CD4-positive, alpha-beta memory T cell (primary cell): ENCODE measurements around the gene SPPL2A. TPM values are rescaled to one million over a fixed set of nuclear protein-coding genes. Genes with fewer than 3 reads are reported as not detected.
"Not testable (repeated sequence)": the region's sequence is repeated elsewhere in the genome, so short reads cannot be mapped to it uniquely, and the experiment has no call there.

Experiments
- CTCF ChIA-PET: fragments of 350-600 bp; sonication (Branson Sonifier 250); formaldehyde crosslinking; loops from one replicate; lab custom pipeline; 2021; ENCODE audit warnings: inconsistent platforms; ENCODE audit not compliant: partially characterized antibody; lab: Charles Lee
- POLR2A ChIA-PET: fragments of 350-600 bp; sonication (Branson Sonifier 250); formaldehyde crosslinking; loops from one replicate; lab custom pipeline; 2021; ENCODE audit not compliant: partially characterized antibody; lab: Charles Lee
- DNase-seq, 5 donors: peaks; one replicate each; pipeline versions ENCODE4 v3.0.0 to v3.0.0-alpha.2; 2020 to 2022; ENCODE audit warnings: mixed read lengths in 1 of 5
- H3K27ac ChIP-seq: one replicate; pipeline ENCODE4 v1.7.0; 2013; ENCODE audit warnings: low read depth, low read length
- H3K27me3 ChIP-seq: 2 replicates; pipeline ENCODE4 v1.7.0; 2013; ENCODE audit warnings: mild to moderate bottlenecking, low read length, moderate library complexity; ENCODE audit not compliant: insufficient read depth
- H3K36me3 ChIP-seq: 2 replicates; pipeline ENCODE4 v1.7.0; 2013; ENCODE audit warnings: mild to moderate bottlenecking, low read length, moderate library complexity; ENCODE audit not compliant: insufficient read depth
- H3K4me1 ChIP-seq: 2 replicates; pipeline ENCODE4 v1.7.0; 2013; ENCODE audit warnings: mild to moderate bottlenecking, low read length, moderate library complexity; ENCODE audit not compliant: insufficient read depth
- H3K4me3 ChIP-seq, 2 donors: one replicate each; pipeline ENCODE4 v1.7.0; 2013; ENCODE audit warnings: low read length in 2 of 2, mild to moderate bottlenecking in 1 of 2
- H3K9me3 ChIP-seq, 2 donors: one replicate each; pipeline ENCODE4 v1.7.0; 2013; ENCODE audit warnings: low read length in 2 of 2, control low read depth in 1 of 2; ENCODE audit not compliant: control insufficient read depth in 1 of 2
- H3K27ac Mint-ChIP-seq, 7 donors: one replicate each; pipeline ENCODE4 v1.8.0; 2020 to 2021; ENCODE audit warnings: mixed read lengths in 7 of 7, mild to moderate bottlenecking in 6 of 7, inconsistent platforms in 3 of 7, moderate library complexity in 3 of 7
- H3K27me3 Mint-ChIP-seq, 2 donors: one replicate each; pipeline ENCODE4 v1.8.0; 2020 to 2021; ENCODE audit warnings: mixed read lengths in 2 of 2
- H3K36me3 Mint-ChIP-seq, 2 donors: one replicate each; pipeline ENCODE4 v1.8.0; 2020 to 2021; ENCODE audit warnings: mixed read lengths in 2 of 2, inconsistent platforms in 1 of 2, mild to moderate bottlenecking in 1 of 2
- H3K4me1 Mint-ChIP-seq, 4 donors: one replicate each; pipeline ENCODE4 v1.8.0; 2020 to 2021; ENCODE audit warnings: mixed read lengths in 4 of 4, mild to moderate bottlenecking in 1 of 4
- H3K4me3 Mint-ChIP-seq, 8 donors: one replicate each; pipeline ENCODE4 v1.8.0; 2020 to 2021; ENCODE audit warnings: mixed read lengths in 8 of 8, mild to moderate bottlenecking in 7 of 8, moderate library complexity in 6 of 8, inconsistent platforms in 3 of 8
- H3K9me3 Mint-ChIP-seq, 8 donors: one replicate each; pipeline ENCODE4 v1.8.0; 2020 to 2021; ENCODE audit warnings: mixed read lengths in 8 of 8, mild to moderate bottlenecking in 5 of 8, inconsistent platforms in 3 of 8, moderate library complexity in 1 of 8
- intact Hi-C: fragments of 100-400 bp; cut with micrococcal nuclease; formaldehyde crosslinking; loops from one replicate; pipeline ENCODE4 v1.15.1; 2023
- polyA plus RNA-seq, 2 donors: library from polyadenylated mRNA; unstranded; fragments of 300-500 nt; fragmentation: Illumina TruSeq; gene quantifications; one replicate each; pipeline ENCODE4 v1.2.3, GENCODE V29; 2021
- total RNA-seq, 2 experiments: library from RNA; stranded (reverse); gene quantifications; one replicate each; pipeline ENCODE4 v1.2.3, GENCODE V29; 2021

Gene SPPL2A
- total and polyA plus RNA-seq, 4 experiments from 2014 or later: 59.9 to 102 (median 77.8) TPM

DNA sequence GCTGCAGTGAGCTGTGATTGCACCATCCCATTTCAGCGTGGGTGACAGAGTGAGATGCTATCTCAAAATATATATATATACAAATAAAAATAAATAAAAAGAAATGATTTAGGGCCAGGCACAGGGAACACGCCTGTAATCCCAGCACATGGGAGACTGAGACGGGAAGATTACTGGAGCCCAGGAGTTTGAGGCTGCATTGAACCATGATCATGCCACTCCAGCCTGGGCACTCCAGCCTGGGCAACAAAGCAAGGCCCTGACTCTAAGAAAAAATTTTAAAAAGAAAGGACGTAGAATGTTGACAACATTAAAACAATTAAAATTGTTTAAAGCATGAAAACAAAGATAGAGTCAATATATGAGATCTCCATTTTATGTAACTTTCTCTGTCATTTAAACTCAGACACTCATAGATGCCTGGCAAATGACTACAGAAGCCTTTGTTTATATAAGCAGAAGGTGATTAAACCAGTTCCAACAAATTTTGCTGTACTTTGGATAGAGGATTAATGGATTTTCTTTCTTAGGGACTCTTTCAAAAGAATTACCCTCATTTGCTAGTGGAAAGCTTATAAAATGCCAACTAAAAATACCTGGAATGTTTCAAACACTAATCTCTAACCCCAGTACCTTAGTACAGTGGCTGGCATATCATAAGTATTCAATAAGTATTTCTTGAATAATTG, 68.3 kb downstream of the SPPL2A start:
- Histone ChIP-seq H3K9me3 (no peaks in the 10 kb centered on the region), H3K4me3 (no peak overlapping the region), H3K27ac (no peak overlapping the region), H3K36me3 (no peaks in the 10 kb centered on the region), H3K4me1 (no peaks in the 10 kb centered on the region), H3K27me3 (no peaks in the 10 kb centered on the region)
- Mint-ChIP-seq H3K27me3 (no peaks in the 10 kb centered on the region), H3K36me3 (peaks cover 0 to 2% of the 10 kb centered on the region in 2 donors), H3K9me3 (no peaks in the 10 kb centered on the region), H3K4me1 (no peaks in the 10 kb centered on the region), H3K4me3 (no peak overlapping the region), H3K27ac (no peak overlapping the region)
- intact Hi-C loops: no loop called here
- no peak for DNase-seq
- ChIA-PET CTCF (no interaction called here), POLR2A (interaction anchor here (1.1 kb wide), 1 partner anchor 9 kb away, joined by 3 read pairs; no protein-coding TSS in a partner anchor)

GRCh38 chr15:50694634-50695165, 70.8 kb downstream of the SPPL2A start:
- H3K4me3 Mint-ChIP-seq, POLR2A ChIA-PET, H3K27ac ChIP-seq, H3K36me3 Mint-ChIP-seq, H3K4me1 ChIP-seq, H3K4me3 ChIP-seq, intact Hi-C loops, H3K9me3 ChIP-seq, H3K27ac Mint-ChIP-seq, H3K9me3 Mint-ChIP-seq, H3K27me3 Mint-ChIP-seq, H3K27me3 ChIP-seq, H3K36me3 ChIP-seq, DNase-seq, H3K4me1 Mint-ChIP-seq: not testable (repeated sequence)
- CTCF ChIA-PET: interaction anchor here (1.2 kb wide), 1 partner anchor 26 kb away, joined by 3 read pairs; no protein-coding TSS in a partner anchor

GRCh38 chr15:50687302-50687902, 78.1 kb downstream of the SPPL2A start:
- intact Hi-C loops: loop anchor here (2.0 kb wide), 2 partner anchors 263 to 1067 kb away; partner anchors contain the start of genes DTWD1, FAM227B and USP8
- peak overlapping the region; percentile 1 to 99 for H3K4me3 ChIP-seq
- Mint-ChIP-seq H3K4me3 (peak overlapping the region; percentile 89 to 100 (median 99)), H3K27ac (peak overlapping the region; percentile 93 to 100 (median 97)), H3K9me3 (peaks cover 0 to 7% (median 0%) of the 10 kb centered on the region in 8 donors), H3K4me1 (peaks cover 29 to 56% (median 42%) of the 10 kb centered on the region in 4 donors), H3K36me3 (peaks cover 5 to 30% of the 10 kb centered on the region in 2 donors), H3K27me3 (no peaks in the 10 kb centered on the region)
- DNase-seq: no peak
- peak overlapping the region; percentile 99 for H3K27ac ChIP-seq
- POLR2A ChIA-PET: interaction anchor here (0.7 to 2.3 kb wide), 5 partner anchors 10 to 263 kb away, joined by 3 to 14 read pairs (median 4); partner anchors contain the start of genes SPPL2A and USP8
- CTCF ChIA-PET: interaction anchor here (1.0 to 2.3 kb wide), 2 partner anchors 189 to 222 kb away, joined by 3 to 6 read pairs; partner anchors contain the start of gene AP4E1
- H3K4me1 ChIP-seq: peaks cover 45% of the 10 kb centered on the region
- no peaks in the 10 kb centered on the region for H3K36me3 ChIP-seq
- H3K27me3 ChIP-seq: no peaks in the 10 kb centered on the region
- H3K9me3 ChIP-seq: no peaks in the 10 kb centered on the region

DNA sequence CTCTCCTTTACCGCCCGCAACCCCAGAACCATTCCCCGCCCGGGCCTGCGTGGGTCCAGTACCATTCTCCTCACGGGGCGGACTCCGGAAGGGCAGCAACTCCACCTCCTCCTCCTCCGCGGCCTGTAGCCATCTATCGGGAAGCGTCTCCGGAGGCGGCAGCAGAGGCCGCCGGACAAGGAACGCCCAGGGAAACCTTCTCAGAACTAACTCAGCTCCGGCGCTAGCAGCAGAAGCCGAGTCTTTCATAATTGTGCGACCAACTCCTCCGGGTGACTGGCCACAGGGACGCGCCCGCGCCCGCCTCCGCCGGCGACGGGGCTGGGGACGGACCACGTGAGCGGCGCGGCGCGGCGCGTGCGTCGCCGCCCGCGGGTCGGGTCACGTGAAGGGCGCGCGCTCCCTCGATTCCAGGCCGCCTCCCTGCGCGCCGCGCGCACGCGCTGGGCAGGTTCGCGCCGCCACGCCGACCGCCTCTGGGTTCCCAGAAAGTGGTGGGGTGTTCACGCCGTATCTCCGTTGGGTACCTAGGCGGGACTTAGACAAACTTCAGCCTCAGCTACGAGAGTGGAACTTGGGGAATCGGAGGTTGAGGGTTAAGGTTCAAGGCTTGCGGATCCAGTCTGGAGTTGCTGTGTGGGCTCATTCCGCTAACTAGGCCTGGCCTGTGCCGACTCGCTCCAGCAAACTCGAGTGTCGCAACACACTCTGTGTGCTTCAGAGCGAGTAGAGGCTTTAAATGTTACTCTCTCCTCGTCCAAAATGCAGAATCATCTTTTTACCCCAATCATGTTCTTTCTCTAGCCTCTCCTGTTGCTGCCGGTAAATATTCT, 78.8 kb downstream of the SPPL2A start, which contains the start of gene TRPM7:
Gene TRPM7, minus strand, starts transcription at position 329 of the 833 bp plus-strand sequence. Its CDS starts 264 bp downstream, at position 65.
- intact Hi-C loops: loop anchor here (1.0 to 2.0 kb wide), 6 partner anchors 11 to 1066 kb away; partner anchors contain the start of genes DTWD1, FAM227B, SPPL2A and USP8
- peaks cover 5 to 32% of the 10 kb centered on the region in 2 donors for H3K36me3 Mint-ChIP-seq
- H3K4me3 Mint-ChIP-seq: peak within 1 kb of the TSS; percentile 98 to 100 (median 99)
- DNase-seq: peak; percentile 86 to 90 (median 90)
- peak within 1 kb of the TSS; percentile 98 to 100 (median 99) for H3K27ac Mint-ChIP-seq
- H3K9me3 Mint-ChIP-seq: peaks cover 0 to 5% (median 0%) of the 10 kb centered on the region in 8 donors
- peaks cover 52% of the 10 kb centered on the region for H3K4me1 ChIP-seq
- no peaks in the 10 kb centered on the region for H3K27me3 Mint-ChIP-seq
- H3K27ac ChIP-seq: peak within 1 kb of the TSS; percentile 99
- CTCF ChIA-PET: interaction anchor here (1.7 to 2.3 kb wide), 2 partner anchors 11 to 222 kb away, joined by 6 to 8 read pairs; partner anchors contain the start of gene AP4E1
- peaks cover 32 to 61% (median 45%) of the 10 kb centered on the region in 4 donors for H3K4me1 Mint-ChIP-seq
- POLR2A ChIA-PET: interaction anchor here (0.7 to 2.3 kb wide), 11 partner anchors 10 to 332 kb away, joined by 3 to 14 read pairs (median 6); partner anchors contain the start of genes AP4E1, GABPB1, SPPL2A and USP8
- H3K36me3 ChIP-seq: no peaks in the 10 kb centered on the region
- H3K27me3 ChIP-seq: no peaks in the 10 kb centered on the region
- no peaks in the 10 kb centered on the region for H3K9me3 ChIP-seq
- peak within 1 kb of the TSS; percentile 89 to 99 for H3K4me3 ChIP-seq

DNA sequence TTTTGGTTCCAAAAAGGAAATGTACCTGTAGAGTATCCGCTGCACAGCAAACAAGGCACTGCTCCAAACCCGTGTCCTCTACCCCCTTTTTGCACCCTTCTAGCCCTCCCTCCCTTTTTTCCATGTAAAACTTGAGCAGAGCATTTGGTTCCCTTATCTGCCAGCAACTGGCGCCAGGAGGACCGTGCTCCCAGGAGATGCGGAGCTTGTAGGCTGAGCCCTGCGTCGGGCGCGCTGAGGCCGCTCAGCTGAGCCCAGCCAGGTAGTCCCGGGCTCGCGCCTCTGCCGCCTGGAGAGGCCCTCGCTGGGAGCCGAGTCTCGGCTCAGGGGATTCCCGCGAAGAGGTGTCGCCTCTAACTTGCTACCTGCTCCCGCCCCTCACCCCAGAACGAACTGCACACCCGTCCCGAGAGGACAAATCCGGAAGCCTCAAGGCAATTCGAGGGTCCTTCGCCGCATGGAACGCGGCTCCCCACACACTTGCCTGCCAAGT, 79.5 kb downstream of the SPPL2A start:
- H3K4me1 Mint-ChIP-seq: peaks cover 38 to 67% (median 51%) of the 10 kb centered on the region in 4 donors
- H3K36me3 Mint-ChIP-seq: peaks cover 5 to 37% of the 10 kb centered on the region in 2 donors
- no peaks in the 10 kb centered on the region for H3K9me3 ChIP-seq

More for the DNA sequence above, 79.5 kb downstream of the SPPL2A start:
- peak in 4 of 5 donors; percentile 70 to 93 (median 76) for DNase-seq
- Histone ChIP-seq H3K4me1 (peaks cover 58% of the 10 kb centered on the region), H3K36me3 (no peaks in the 10 kb centered on the region), H3K27me3 (no peaks in the 10 kb centered on the region), H3K4me3 (peak overlapping the region; percentile 89 to 99), H3K27ac (peak overlapping the region; percentile 99)
- Mint-ChIP-seq H3K27ac (peak overlapping the region; percentile 98 to 100 (median 99)), H3K9me3 (peaks cover 0 to 5% (median 0%) of the 10 kb centered on the region in 8 donors), H3K27me3 (no peaks in the 10 kb centered on the region), H3K4me3 (peak overlapping the region; percentile 98 to 100 (median 99))
- CTCF ChIA-PET: interaction anchor here (1.7 to 2.3 kb wide), 2 partner anchors 10 to 223 kb away, joined by 6 to 8 read pairs; partner anchors contain the start of gene AP4E1
- intact Hi-C loops: loop anchor here (1.0 to 2.0 kb wide), 6 partner anchors 11 to 1065 kb away; partner anchors contain the start of genes DTWD1, FAM227B, SPPL2A and USP8
- POLR2A ChIA-PET: interaction anchor here (1.0 to 2.3 kb wide), 9 partner anchors 9 to 331 kb away, joined by 3 to 14 read pairs (median 7); partner anchors contain the start of genes AP4E1, GABPB1 and SPPL2A
